Measurements from ENCODE around the gene GRM6. TPM values are rescaled to one million over a fixed set of nuclear protein-coding genes. Genes with fewer than 3 reads are reported as not detected.

The GRM6 gene
- total RNA-seq, 1 donor from 2014 or later = not detected

DNA sequence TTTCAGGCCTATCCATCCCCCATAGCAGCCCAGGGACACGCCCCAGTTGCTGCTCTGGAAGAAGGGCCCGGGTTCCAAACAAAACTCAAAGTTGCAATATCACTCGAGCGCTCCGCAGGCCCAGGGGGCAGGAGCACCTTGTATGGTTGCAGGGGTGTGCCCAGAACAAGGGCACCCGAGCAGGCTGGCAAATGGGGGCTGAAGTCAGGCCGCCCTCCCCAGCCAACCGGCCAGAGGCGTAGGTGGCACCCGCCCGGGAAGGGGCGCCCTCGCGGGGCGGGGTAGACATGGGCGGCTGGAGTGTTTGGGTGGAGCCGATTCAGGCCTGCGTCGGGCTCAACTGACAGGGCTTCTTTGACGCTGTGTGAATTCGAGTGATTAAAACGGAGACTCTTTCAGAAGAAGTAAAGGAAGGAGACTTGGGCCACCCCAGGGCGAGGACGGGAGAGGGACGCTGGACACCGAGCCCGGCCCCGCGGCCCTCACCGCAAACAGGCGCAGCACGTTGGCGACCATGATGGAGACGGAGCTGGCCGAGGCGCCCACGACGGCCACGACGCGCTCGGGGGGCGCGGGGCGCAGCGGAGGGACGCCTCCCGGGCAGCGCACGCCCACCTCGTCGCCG is 1.1 kb downstream of the GRM6 start:
- H3K27ac Mint-ChIP-seq (ENCODE audit: unreplicated experiment) = no peak overlapping the region
- H3K9me3 Mint-ChIP-seq = peaks cover 2% of the 10 kb centered on the region
- DNase-seq (ENCODE audit: low read depth, low spot score) = no peak
- peaks cover 5% of the 10 kb centered on the region for H3K4me1 Mint-ChIP-seq
- no peaks in the 10 kb centered on the region for H3K36me3 Mint-ChIP-seq (ENCODE audit: low read depth)
- TF ChIP-seq, protein P1, sequence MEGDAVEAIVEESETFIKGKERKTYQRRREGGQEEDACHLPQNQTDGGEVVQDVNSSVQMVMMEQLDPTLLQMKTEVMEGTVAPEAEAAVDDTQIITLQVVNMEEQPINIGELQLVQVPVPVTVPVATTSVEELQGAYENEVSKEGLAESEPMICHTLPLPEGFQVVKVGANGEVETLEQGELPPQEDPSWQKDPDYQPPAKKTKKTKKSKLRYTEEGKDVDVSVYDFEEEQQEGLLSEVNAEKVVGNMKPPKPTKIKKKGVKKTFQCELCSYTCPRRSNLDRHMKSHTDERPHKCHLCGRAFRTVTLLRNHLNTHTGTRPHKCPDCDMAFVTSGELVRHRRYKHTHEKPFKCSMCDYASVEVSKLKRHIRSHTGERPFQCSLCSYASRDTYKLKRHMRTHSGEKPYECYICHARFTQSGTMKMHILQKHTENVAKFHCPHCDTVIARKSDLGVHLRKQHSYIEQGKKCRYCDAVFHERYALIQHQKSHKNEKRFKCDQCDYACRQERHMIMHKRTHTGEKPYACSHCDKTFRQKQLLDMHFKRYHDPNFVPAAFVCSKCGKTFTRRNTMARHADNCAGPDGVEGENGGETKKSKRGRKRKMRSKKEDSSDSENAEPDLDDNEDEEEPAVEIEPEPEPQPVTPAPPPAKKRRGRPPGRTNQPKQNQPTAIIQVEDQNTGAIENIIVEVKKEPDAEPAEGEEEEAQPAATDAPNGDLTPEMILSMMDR (conservative IDR thresholded peaks at IDR 0.05) = no peak
- H3K27me3 Mint-ChIP-seq (ENCODE audit: low read depth) = peaks cover 66% of the 10 kb centered on the region
- no peak overlapping the region for H3K4me3 Mint-ChIP-seq

DNA sequence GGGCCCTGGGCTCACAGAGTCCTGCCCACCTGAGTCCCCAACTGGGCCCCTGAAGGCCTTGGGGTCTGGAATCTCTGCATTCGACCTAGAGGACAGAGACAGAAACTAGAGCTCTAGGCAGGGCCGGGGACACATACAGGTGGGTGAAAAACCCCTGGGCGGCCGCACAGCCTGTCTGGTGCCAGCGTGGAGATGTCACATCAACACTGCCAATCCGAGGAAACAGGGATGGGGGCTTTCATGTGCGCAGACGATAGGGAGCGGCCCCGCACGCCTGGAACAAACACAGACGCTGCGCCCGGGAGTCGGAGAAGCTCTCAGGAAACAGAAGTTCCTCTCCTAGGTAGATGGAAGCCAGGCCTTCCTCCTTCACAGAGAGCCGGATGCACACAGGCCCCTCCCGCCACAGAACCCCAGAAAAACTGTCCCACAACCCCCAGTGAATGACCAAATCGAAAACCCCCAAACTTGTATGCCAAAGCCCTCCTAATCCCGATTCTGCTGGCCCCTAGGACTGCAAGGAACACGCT is 1.8 kb downstream of the GRM6 start:
- no peak overlapping the region for H3K4me3 Mint-ChIP-seq
- TF ChIP-seq, protein P1 (conservative IDR thresholded peaks at IDR 0.05) = no peak

DNA sequence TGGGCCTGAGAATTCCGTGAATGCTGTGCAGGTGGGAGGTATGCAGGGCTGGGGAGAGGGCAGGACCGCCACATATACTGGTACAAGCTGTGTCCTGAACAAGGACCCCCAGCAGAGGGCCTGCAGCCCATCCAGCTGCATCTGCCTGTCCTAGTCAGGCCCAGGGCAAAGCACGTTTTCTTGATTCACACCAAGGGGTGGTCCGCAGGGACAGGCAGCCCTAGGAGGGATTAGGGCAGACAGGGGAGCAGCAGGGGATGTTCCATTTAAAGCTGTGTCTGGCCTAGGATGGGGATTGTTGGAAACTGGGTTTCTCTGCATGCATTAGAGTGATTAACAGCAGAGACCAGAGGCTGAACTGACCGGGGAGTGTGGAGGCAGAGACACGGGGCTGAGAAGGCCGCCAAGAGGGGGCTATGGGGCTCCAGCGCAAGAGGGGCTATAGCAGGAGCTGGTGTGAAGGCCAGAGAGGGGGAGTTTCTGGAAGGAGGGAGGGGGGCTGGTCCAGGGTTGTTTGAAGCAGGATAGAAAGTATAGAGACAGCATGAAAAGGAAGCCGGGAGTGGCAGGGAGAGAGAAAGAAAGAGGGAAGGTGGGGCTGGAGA is 2.7 kb downstream of the GRM6 start:
- DNase-seq (ENCODE audit: low read depth, low spot score) = no peak
- Mint-ChIP-seq H3K4me1 (peaks cover 5% of the 10 kb centered on the region), H3K4me3 (no peak overlapping the region), H3K27ac (ENCODE audit: unreplicated experiment) (no peak overlapping the region), H3K36me3 (ENCODE audit: low read depth) (no peaks in the 10 kb centered on the region), H3K9me3 (peaks cover 5% of the 10 kb centered on the region), H3K27me3 (ENCODE audit: low read depth) (peaks cover 56% of the 10 kb centered on the region)
- TF ChIP-seq, protein P1 (conservative IDR thresholded peaks at IDR 0.05) = no peak

More for the DNA sequence above, 1.8 kb downstream of the GRM6 start:
- Mint-ChIP-seq H3K27ac (ENCODE audit: unreplicated experiment) (no peak overlapping the region), H3K4me1 (peaks cover 5% of the 10 kb centered on the region), H3K27me3 (ENCODE audit: low read depth) (peaks cover 62% of the 10 kb centered on the region), H3K36me3 (ENCODE audit: low read depth) (no peaks in the 10 kb centered on the region), H3K9me3 (peaks cover 2% of the 10 kb centered on the region)
- DNase-seq (ENCODE audit: low read depth, low spot score) = no peak

DNA sequence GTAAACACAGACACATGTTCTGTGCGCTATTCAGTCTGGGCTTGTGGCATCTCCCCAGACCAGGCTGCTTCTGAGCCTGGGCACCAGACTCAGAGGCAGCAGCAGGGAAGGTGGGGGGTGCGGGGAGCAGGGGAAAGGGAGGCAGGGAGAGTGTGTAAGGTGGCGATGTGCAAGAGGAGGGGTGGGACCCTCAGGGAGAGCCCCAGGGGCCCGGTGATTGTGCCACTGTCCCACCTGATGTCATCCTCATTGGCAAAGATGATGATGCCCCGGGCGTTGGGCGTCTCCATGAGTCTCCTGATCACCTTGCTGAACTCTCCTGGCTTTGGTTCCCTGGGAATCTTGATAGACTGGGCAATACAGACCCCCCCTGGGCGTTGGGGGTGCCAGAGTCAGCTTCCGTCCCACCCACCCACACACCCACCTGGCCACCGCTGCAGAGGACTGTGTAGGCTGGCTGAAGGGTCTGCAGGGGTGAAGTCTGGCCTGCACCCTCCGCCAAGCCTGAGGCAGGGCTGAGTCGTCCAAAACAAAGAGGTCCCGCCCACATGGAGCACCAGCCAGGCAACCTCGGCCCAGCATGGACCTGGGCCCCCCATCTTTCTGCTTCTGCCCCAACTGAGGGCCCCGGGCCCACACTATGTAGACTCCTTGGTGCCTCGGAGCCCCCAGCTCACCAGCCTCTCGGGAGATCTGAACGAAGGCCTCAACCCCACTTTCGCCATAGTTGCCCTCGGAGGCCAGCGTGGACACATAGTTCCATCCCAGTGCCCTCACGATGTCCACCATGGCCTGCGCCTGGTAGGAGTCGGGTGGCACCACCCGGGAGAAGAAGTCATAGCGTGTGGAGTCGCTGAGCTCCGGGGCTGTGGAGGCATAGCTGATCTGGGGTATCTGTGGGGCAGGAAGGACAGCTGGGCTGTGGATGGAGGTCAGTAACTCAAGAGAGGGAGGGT is 3.7 kb downstream of the GRM6 start:
- Mint-ChIP-seq H3K4me1 (peaks cover 5% of the 10 kb centered on the region), H3K9me3 (peaks cover 5% of the 10 kb centered on the region), H3K27me3 (ENCODE audit: low read depth) (peaks cover 49% of the 10 kb centered on the region), H3K4me3 (no peak overlapping the region), H3K27ac (ENCODE audit: unreplicated experiment) (no peak overlapping the region), H3K36me3 (ENCODE audit: low read depth) (no peaks in the 10 kb centered on the region)
- TF ChIP-seq, protein P1 (conservative IDR thresholded peaks at IDR 0.05) = no peak
- DNase-seq (ENCODE audit: low read depth, low spot score) = no peak

DNA sequence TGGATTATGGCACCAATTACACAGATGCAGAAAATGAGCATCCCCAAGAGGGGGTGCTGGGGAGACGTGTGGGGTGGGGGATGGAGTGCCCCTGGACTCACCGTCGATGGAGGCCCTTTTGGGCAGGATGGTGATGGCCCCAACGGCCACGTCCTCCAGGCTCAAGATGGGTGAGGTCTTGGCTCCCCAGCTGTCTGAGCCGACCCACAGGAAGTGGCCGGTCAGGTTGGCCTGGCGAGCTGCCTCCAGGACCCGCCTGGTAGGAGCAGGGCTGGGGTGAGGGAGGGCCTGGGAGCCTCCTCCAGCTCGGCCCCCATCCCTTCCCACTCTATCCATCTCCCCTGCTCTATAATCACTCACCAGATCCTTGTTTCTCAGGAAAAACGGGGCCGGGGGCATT is 4.6 kb downstream of the GRM6 start:
- Mint-ChIP-seq H3K9me3 (peaks cover 5% of the 10 kb centered on the region), H3K4me1 (peaks cover 3% of the 10 kb centered on the region), H3K27me3 (ENCODE audit: low read depth) (peaks cover 39% of the 10 kb centered on the region), H3K4me3 (no peak overlapping the region), H3K36me3 (ENCODE audit: low read depth) (no peaks in the 10 kb centered on the region), H3K27ac (ENCODE audit: unreplicated experiment) (no peak overlapping the region)
- TF ChIP-seq, protein P1 (conservative IDR thresholded peaks at IDR 0.05) = no peak
- no peak for DNase-seq (ENCODE audit: low read depth, low spot score)
